Thoracic aorta (tissue), 2 donors: ENCODE measurements around the gene ZFR. TPM values are rescaled to one million over a fixed set of nuclear protein-coding genes. Genes with fewer than 3 reads are reported as not detected.

Experiments
- ATAC-seq: fragments of 150-250 bp; one replicate; pipeline ENCODE4 v1.8.0; 2017; ENCODE audit warnings: low read depth; ENCODE audit not compliant: insufficient number of reproducible peaks, low FRiP score
- DNase-seq: peaks from one replicate; pipeline ENCODE4 v3.0.0-alpha.2; 2020; ENCODE audit warnings: low spot score
- H3K27ac ChIP-seq, 2 donors: fragments of 200-600 bp; sonication (generic); 1 replicate in 1 of 2; 2 replicates in 1 of 2; pipeline ENCODE4 v1.5.1; 2016; ENCODE audit warnings: mild to moderate bottlenecking in 2 of 2, moderate library complexity in 2 of 2
- H3K27me3 ChIP-seq: fragments of 200-600 bp; sonication (generic); replicated peaks from 2 replicates; pipeline ENCODE4 v1.6.0; 2016; ENCODE audit warnings: mild to moderate bottlenecking; ENCODE audit not compliant: insufficient read depth
- H3K36me3 ChIP-seq: fragments of 200-600 bp; sonication (generic); one replicate; pipeline ENCODE4 v1.5.1; 2016
- H3K4me1 ChIP-seq, 2 donors: fragments of 200-600 bp; sonication (generic); 1 replicate in 1 of 2; 2 replicates in 1 of 2; pipeline versions ENCODE4 v1.5.1 to v1.6.0; 2016; ENCODE audit warnings: low read depth in 2 of 2, mild to moderate bottlenecking in 1 of 2; ENCODE audit not compliant: control insufficient read depth in 1 of 2
- H3K4me3 ChIP-seq: fragments of 200-600 bp; sonication (generic); 2 replicates; pipeline ENCODE4 v1.5.1; 2016; ENCODE audit warnings: mild to moderate bottlenecking
- H3K9me3 ChIP-seq: fragments of 200-600 bp; sonication (generic); 2 replicates; pipeline ENCODE4 v1.5.1; 2016
- CTCF ChIP-seq: fragments of 200-600 bp; sonication (generic); IDR thresholded peaks from one replicate; pipeline ENCODE4 v1.5.1; 2019; ENCODE audit warnings: antibody characterized with exemption
- total RNA-seq, 2 donors: library from RNA; depleted of rRNA; stranded (reverse); fragments of >200 nt; gene quantifications; one replicate each; pipeline versions ENCODE4 v1.1.0 to v1.2.3, GENCODE V29; 2016

Gene ZFR
- total RNA-seq, 2 donors from 2014 or later = 54.2 to 78.6 TPM

DNA sequence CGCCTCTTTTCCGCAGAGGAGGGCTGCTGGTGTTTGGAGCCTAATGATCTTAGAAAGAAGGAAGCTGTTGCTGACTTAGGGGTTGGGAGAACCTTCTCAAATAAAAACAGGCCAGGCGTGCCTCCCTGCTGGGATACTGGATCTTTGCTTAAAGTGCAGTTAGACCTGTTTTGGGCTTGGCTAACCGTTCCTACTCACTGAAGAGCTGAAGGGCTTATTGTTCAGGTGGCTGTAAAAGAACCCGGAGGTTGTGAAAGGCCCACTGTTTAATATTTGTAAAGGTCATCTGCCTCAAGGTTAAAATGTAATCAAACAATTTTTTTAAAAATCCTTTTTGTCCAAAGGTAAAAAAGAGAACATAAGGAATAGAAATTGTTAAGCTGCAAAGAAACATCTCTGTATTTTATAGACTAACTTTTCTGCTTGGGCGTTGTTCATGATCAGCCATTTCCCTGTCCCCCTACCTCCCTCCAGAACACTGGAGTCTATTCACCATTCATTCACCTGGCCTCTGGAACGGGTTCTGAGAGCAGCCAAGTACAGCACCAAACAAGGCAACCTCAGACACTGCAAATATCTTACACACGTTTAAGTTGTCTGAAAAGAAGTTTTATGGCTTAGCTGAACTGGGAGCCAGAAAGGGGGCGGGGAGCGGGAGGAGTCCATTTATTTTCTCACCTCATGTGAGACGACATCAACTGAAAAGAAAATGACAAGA lies 113.2 kb downstream of the ZFR start:
- no peaks in the 10 kb centered on the region for H3K4me1 ChIP-seq
- no peak for TF ChIP-seq CTCF
- no peak for ATAC-seq
- H3K9me3 ChIP-seq = no peaks in the 10 kb centered on the region
- DNase-seq = no peak
- no peaks in the 10 kb centered on the region for H3K27me3 ChIP-seq
- no peak overlapping the region for H3K27ac ChIP-seq
- H3K4me3 ChIP-seq = no peak overlapping the region
- H3K36me3 ChIP-seq = no peaks in the 10 kb centered on the region

- TF ChIP-seq CTCF = no peak
- no peak for ATAC-seq
- no peak overlapping the region for H3K4me3 ChIP-seq
- no peaks in the 10 kb centered on the region for H3K27me3 ChIP-seq
- no peaks in the 10 kb centered on the region for H3K9me3 ChIP-seq
- H3K4me1 ChIP-seq = no peaks in the 10 kb centered on the region
- H3K36me3 ChIP-seq = no peaks in the 10 kb centered on the region
- H3K27ac ChIP-seq = no peak overlapping the region
- no peak for DNase-seq
Observed at GRCh38 chr5:32330126-32330971, 114.2 kb downstream of the ZFR start.

GRCh38 chr5:32329395-32329834 lies 115.1 kb downstream of the ZFR start:
- H3K27me3 ChIP-seq = no peaks in the 10 kb centered on the region
- no peak overlapping the region for H3K27ac ChIP-seq
- peak; percentile 42 for TF ChIP-seq CTCF
- H3K4me1 ChIP-seq = no peaks in the 10 kb centered on the region
- H3K36me3 ChIP-seq = no peaks in the 10 kb centered on the region
- ATAC-seq (no peak), DNase-seq (no peak)
- H3K4me3 ChIP-seq = no peak overlapping the region
- no peaks in the 10 kb centered on the region for H3K9me3 ChIP-seq

DNA sequence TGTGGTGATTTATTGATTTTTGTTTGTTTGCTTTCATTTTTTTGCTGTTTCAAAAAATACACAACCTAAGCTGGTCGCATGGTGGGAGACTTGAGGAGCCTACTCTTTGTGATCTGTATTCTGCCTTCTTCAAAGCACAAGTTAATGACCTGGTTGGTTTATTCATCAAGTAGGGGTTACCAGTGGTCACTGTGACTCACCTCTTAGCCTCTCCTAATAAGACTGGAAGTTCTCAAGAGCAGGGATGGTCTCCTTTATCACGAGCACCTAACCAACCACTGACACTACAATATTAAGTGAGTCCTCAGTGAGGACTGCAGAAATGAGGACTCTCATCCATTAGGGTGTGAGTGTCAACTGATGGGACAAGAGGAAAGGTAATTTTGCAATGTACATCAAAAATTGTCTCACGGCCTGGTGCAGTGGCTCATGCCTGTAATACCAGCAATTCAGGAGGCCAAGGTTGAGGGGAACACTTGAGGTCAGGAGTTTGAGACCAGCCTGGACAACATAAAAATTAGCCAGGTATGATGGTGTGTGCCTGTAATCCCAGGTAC lies 118.2 kb downstream of the ZFR start:
- no peaks in the 10 kb centered on the region for H3K27me3 ChIP-seq
- H3K36me3 ChIP-seq = no peaks in the 10 kb centered on the region
- no peaks in the 10 kb centered on the region for H3K9me3 ChIP-seq
- no peak for TF ChIP-seq CTCF
- no peak for ATAC-seq
- H3K27ac ChIP-seq = no peak overlapping the region
- DNase-seq = no peak
- H3K4me3 ChIP-seq = no peak overlapping the region
- no peaks in the 10 kb centered on the region for H3K4me1 ChIP-seq

DNA sequence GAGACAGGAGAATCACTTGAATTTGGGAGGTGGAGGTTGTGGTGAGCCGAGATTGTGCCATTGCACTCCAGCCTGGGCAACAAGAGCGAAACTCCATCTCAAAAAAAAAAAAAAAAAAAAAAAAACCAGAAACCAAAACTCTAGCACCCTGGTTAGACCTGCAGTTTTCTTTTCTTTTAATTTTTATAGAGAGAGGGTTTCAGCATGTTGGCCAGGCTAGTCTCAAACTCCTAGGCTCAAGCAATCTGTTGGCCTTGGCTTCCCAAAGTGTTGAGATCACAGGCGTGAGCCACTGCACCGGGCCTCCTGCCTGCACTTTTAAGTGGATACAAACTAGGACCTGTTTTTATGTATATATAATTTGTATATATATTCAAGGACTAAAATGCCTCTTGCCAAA lies 118.9 kb downstream of the ZFR start:
- DNase-seq (no peak), ATAC-seq (no peak)
- no peaks in the 10 kb centered on the region for H3K36me3 ChIP-seq
- no peak for TF ChIP-seq CTCF
- H3K4me1 ChIP-seq = no peaks in the 10 kb centered on the region
- H3K27me3 ChIP-seq = no peaks in the 10 kb centered on the region
- H3K27ac ChIP-seq = no peak overlapping the region
- no peak overlapping the region for H3K4me3 ChIP-seq
- no peaks in the 10 kb centered on the region for H3K9me3 ChIP-seq
